Suprapubic skin (tissue), 4 donors: Measurements from ENCODE around the gene AHSA1. TPM values are rescaled to one million over a fixed set of nuclear protein-coding genes. Genes with fewer than 3 reads are reported as not detected.

Experiments
- DNase-seq, 2 donors: peaks; one replicate each; pipeline ENCODE4 v3.0.0-alpha.2; 2019; ENCODE audit warnings: low spot score in 2 of 2
- H3K27ac ChIP-seq: fragments of 200-600 bp; sonication (generic); one replicate; pipeline ENCODE4 v1.5.1; 2019
- H3K27me3 ChIP-seq: fragments of 200-600 bp; sonication (generic); one replicate; pipeline ENCODE4 v1.5.1; 2019
- H3K36me3 ChIP-seq: fragments of 200-600 bp; sonication (generic); one replicate; pipeline ENCODE4 v1.5.1; 2019
- H3K4me1 ChIP-seq: fragments of 200-600 bp; sonication (generic); one replicate; pipeline ENCODE4 v1.5.1; 2019
- H3K4me3 ChIP-seq: fragments of 200-600 bp; sonication (generic); one replicate; pipeline ENCODE4 v1.5.1; 2019; ENCODE audit warnings: mild to moderate bottlenecking
- H3K9me3 ChIP-seq: fragments of 200-600 bp; sonication (generic); one replicate; pipeline ENCODE4 v1.5.1; 2019
- EP300 ChIP-seq: sonication (generic); formaldehyde crosslinking; IDR thresholded peaks from one replicate; pipeline ENCODE4 v1.6.1; 2017; ENCODE audit warnings: antibody characterized with exemption
- POLR2A ChIP-seq, 2 donors: fragments of 450-650 bp; IDR thresholded peaks; one replicate each; pipeline ENCODE4 v1.6.1; 2017; ENCODE audit warnings: antibody characterized with exemption in 2 of 2, mild to moderate bottlenecking in 2 of 2, moderate library complexity in 2 of 2
- POLR2AphosphoS5 ChIP-seq, 3 donors: sonication (generic); formaldehyde crosslinking; IDR thresholded peaks; one replicate each; pipeline ENCODE4 v1.6.1; 2017; ENCODE audit warnings: antibody characterized with exemption in 3 of 3
- WGBS: methylation state at CpG from one replicate; pipeline ENCODE4 v1.1.5; 2018; 5-methylcytosine and 5-hydroxymethylcytosine counted together
- total RNA-seq, 4 donors: library from RNA; depleted of rRNA; stranded (reverse); fragments of >200 nt; gene quantifications; one replicate each; pipeline ENCODE4 v1.1.0, GENCODE V29; 2016
- TF ChIP-seq, protein P1 (sequence below), 2 donors: fragments of 200-600 bp in 1 of 2; fragments of 450-650 bp in 1 of 2; sonication (generic) in 1 of 2; IDR thresholded peaks; one replicate each; pipeline ENCODE4 v1.5.1; 2016 to 2019; ENCODE audit warnings: antibody characterized with exemption in 2 of 2, mild to moderate bottlenecking in 1 of 2, moderate library complexity in 1 of 2

The AHSA1 gene
- total RNA-seq, 4 donors from 2014 or later, result 62.8 to 124 (median 97.0) TPM

DNA sequence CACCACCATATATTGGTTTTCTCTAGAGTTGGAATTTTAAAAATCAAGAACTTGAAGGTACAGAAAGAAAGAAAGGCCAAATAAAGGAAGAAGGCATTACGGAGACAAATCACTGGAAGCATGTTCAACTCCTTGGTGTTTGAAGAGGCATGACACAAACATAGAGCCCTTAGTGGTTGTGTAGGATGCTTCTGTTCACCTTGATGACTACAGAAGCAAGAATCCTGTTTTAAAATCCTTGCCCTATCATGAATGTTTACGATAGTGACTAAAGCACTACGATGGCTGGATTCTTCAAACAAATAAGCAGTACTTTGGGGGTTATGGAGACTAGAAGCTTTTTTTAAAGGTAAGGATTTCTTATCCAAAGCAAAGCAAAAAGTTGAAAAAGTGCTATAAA lies 51.0 kb downstream of the AHSA1 start:
- Histone ChIP-seq H3K27me3 (no peaks in the 10 kb centered on the region), H3K36me3 (peaks cover 41% of the 10 kb centered on the region), H3K9me3 (no peaks in the 10 kb centered on the region), H3K4me3 (no peak overlapping the region), H3K27ac (no peak overlapping the region), H3K4me1 (no peaks in the 10 kb centered on the region)
- WGBS, result 98% methylated on average over 3 of the region's 3 CpGs
- DNase-seq, result no peak
- TF ChIP-seq POLR2A (IDR thresholded peaks at IDR 0.05) (no peak), POLR2AphosphoS5 (IDR thresholded peaks at IDR 0.05) (no peak), EP300 (no peak)
- TF ChIP-seq, protein P1, sequence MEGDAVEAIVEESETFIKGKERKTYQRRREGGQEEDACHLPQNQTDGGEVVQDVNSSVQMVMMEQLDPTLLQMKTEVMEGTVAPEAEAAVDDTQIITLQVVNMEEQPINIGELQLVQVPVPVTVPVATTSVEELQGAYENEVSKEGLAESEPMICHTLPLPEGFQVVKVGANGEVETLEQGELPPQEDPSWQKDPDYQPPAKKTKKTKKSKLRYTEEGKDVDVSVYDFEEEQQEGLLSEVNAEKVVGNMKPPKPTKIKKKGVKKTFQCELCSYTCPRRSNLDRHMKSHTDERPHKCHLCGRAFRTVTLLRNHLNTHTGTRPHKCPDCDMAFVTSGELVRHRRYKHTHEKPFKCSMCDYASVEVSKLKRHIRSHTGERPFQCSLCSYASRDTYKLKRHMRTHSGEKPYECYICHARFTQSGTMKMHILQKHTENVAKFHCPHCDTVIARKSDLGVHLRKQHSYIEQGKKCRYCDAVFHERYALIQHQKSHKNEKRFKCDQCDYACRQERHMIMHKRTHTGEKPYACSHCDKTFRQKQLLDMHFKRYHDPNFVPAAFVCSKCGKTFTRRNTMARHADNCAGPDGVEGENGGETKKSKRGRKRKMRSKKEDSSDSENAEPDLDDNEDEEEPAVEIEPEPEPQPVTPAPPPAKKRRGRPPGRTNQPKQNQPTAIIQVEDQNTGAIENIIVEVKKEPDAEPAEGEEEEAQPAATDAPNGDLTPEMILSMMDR (IDR thresholded peaks at IDR 0.05), result no peak

DNA sequence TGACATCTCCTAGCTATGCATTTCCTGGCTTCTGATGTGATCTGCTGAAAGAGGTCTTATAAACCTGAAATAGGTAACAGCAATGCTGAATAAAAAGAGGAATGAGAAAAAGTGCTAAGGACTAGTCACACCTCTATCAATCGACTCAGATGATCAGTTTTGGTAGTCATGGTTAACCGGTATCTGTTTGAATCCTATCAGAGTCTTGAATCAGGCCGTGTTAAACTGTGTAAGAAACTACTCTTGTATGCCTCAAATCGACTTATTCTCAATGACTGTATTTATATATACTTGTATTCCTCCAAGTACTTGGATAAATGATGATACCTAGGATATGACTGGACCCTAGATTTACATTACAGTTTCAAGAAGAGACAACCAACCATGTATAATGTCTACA lies 51.5 kb downstream of the AHSA1 start:
- Histone ChIP-seq H3K36me3 (peaks cover 43% of the 10 kb centered on the region), H3K27me3 (no peaks in the 10 kb centered on the region), H3K9me3 (no peaks in the 10 kb centered on the region), H3K4me3 (no peak overlapping the region), H3K27ac (no peak overlapping the region), H3K4me1 (no peaks in the 10 kb centered on the region)
- no peak for DNase-seq
- 91% methylated on average over 4 of the region's 4 CpGs for WGBS
- TF ChIP-seq EP300, result no peak
- no peak for TF ChIP-seq POLR2AphosphoS5 (IDR thresholded peaks at IDR 0.05)

DNA sequence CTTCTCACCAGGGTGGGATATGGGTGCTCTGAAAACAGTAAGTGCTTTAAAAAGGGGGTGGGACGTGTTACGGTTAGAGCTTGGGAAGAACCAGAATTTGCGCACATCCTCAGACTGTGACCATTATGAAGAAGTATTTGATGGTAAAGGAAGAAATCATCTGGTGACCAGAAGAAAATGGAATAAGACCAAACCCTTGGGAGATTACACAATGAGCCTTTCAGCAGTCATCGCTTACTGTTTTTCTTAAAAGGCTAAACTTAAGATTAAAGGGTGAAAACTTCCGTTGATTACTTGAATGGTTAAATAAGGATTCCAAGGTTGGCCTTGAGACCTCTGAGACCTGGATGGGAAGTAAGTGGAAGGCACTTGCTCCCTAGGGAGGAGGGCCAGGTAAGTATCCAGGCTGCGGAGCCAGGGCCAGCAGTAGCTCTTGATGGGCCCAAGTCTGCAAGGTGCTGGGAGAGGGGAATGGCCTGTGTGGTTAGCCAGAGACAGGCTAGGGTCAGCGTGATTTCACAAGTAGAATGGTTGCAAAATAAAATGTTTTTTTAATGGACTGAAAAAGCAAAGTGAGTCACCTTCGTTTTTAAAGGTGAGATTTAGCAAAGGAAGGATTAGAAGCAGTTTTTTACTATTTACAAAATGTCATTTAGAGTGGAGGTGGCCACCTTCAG lies 53.7 kb downstream of the AHSA1 start:
- WGBS, result 93% methylated on average over 8 of the region's 8 CpGs
- no peaks in the 10 kb centered on the region for H3K9me3 ChIP-seq
- DNase-seq, result no peak
- no peaks in the 10 kb centered on the region for H3K27me3 ChIP-seq
- TF ChIP-seq POLR2AphosphoS5 (IDR thresholded peaks at IDR 0.05) (no peak), POLR2A (IDR thresholded peaks at IDR 0.05) (no peak), EP300 (no peak)
- TF ChIP-seq, protein P1 (IDR thresholded peaks at IDR 0.05), result no peak
- no peak overlapping the region for H3K4me3 ChIP-seq
- peaks cover 50% of the 10 kb centered on the region for H3K36me3 ChIP-seq
- no peak overlapping the region for H3K27ac ChIP-seq
- H3K4me1 ChIP-seq, result no peaks in the 10 kb centered on the region

DNA sequence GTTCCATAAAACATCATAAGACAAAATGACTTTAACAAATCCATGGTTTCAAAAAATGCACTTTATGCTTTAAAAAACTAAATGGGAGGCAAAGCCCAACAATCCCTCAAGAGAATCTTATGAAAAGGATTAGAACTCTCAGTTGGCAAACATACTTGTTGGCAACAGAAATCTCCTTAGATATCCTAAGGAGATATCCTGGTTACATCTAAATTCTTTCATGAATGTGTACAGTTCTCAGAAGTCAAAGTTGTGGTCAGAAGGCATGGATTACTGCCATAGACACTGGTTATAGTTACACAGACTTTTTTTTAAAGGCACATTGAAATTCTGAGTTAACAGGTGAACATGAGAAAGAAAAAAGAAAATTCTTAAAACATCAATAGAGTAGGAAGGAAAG lies 58.2 kb downstream of the AHSA1 start:
- H3K4me3 ChIP-seq, result no peak overlapping the region
- TF ChIP-seq, protein P1 (IDR thresholded peaks at IDR 0.05), result no peak
- TF ChIP-seq EP300 (no peak), POLR2AphosphoS5 (IDR thresholded peaks at IDR 0.05) (no peak), POLR2A (IDR thresholded peaks at IDR 0.05) (no peak)
- H3K9me3 ChIP-seq, result no peaks in the 10 kb centered on the region
- no peaks in the 10 kb centered on the region for H3K4me1 ChIP-seq
- no peak for DNase-seq
- H3K36me3 ChIP-seq, result peaks cover 66% of the 10 kb centered on the region
- H3K27ac ChIP-seq, result no peak overlapping the region
- H3K27me3 ChIP-seq, result no peaks in the 10 kb centered on the region

Other genes starting within 250 kb of the AHSA1 start
- not detected for gene NGB, start 186.9 kb upstream of the AHSA1 start, total RNA-seq
- 10 to 100 TPM; 16.3 to 72.0 (median 19.4) TPM for gene POMT2, start 137.2 kb upstream of the AHSA1 start, total RNA-seq
- 10 to 100 TPM; 26.1 to 41.1 (median 31.6) TPM for gene GSTZ1, start 137.1 kb upstream of the AHSA1 start, total RNA-seq
- gene TMED8, start 81.0 kb upstream of the AHSA1 start, total RNA-seq, result 10 to 100 TPM in 1 of 4 donors, 1 to 10 TPM in 3; 5.3 to 11.2 (median 7.9) TPM
- gene SAMD15, start 80.7 kb upstream of the AHSA1 start, total RNA-seq, result under 1 TPM in 1 of 4 donors, not detected in 3; 0.93 TPM
- under 1 TPM in 3 of 4 donors, not detected in 1; 0.38 to 0.47 (median 0.40) TPM for gene NOXRED1, start 34.6 kb upstream of the AHSA1 start, total RNA-seq
- gene VIPAS39, start 492 bp upstream of the AHSA1 start, total RNA-seq, result 10 to 100 TPM; 11.7 to 21.6 (median 16.9) TPM
- not detected for gene ISM2, start 40.7 kb downstream of the AHSA1 start, total RNA-seq
- gene SPTLC2, start 158.5 kb downstream of the AHSA1 start, total RNA-seq, result 10 to 100 TPM; 18.9 to 24.6 (median 22.8) TPM
- gene ALKBH1, start 249.9 kb downstream of the AHSA1 start, total RNA-seq, result 10 to 100 TPM in 1 of 4 donors, 1 to 10 TPM in 3; 6.4 to 13.4 (median 7.3) TPM